Type B pancreatic cell (in vitro differentiated cells): Measurements from ENCODE around the gene MRNIP. TPM values are rescaled to one million over a fixed set of nuclear protein-coding genes. Genes with fewer than 3 reads are reported as not detected.
A peak's percentile ranks its signal among the peaks of the same experiment; 100 is the strongest.

Source experiments
- DNase-seq: peaks from one replicate; pipeline ENCODE4 v3.0.0; 2021; ENCODE audit warnings: mixed read lengths; ENCODE audit not compliant: unreplicated experiment; ENCODE audit errors: extremely low spot score
- H3K27ac Mint-ChIP-seq: 2 replicates; pipeline ENCODE4 v1.8.0; 2021; ENCODE audit warnings: mild to moderate bottlenecking, mixed read lengths
- H3K27me3 Mint-ChIP-seq: 2 replicates; pipeline ENCODE4 v1.8.0; 2021; ENCODE audit warnings: mixed read lengths
- H3K36me3 Mint-ChIP-seq: 2 replicates; pipeline ENCODE4 v1.8.0; 2021; ENCODE audit warnings: mixed read lengths
- H3K4me1 Mint-ChIP-seq: one replicate; pipeline ENCODE4 v1.8.0; 2021; ENCODE audit warnings: mixed read lengths; ENCODE audit not compliant: unreplicated experiment
- H3K4me3 Mint-ChIP-seq: 2 replicates; pipeline ENCODE4 v1.8.0; 2021; ENCODE audit warnings: mild to moderate bottlenecking, mixed read lengths
- H3K9me3 Mint-ChIP-seq: 2 replicates; pipeline ENCODE4 v1.8.0; 2021; ENCODE audit warnings: mixed read lengths
- total RNA-seq: library from RNA; stranded (reverse); gene quantifications from 2 replicates; pipeline ENCODE4 v1.2.1, GENCODE V29; 2021; ENCODE audit warnings: low replicate concordance
- TF ChIP-seq, protein P1 (sequence below): fragments of 200-600 bp; sonication (generic); conservative IDR thresholded peaks from 2 replicates; pipeline ENCODE4 v1.5.0; 2021; ENCODE audit warnings: antibody characterized with exemption, mild to moderate bottlenecking

Gene MRNIP
- total RNA-seq, 1 donor from 2014 or later = 47.6 TPM

DNA sequence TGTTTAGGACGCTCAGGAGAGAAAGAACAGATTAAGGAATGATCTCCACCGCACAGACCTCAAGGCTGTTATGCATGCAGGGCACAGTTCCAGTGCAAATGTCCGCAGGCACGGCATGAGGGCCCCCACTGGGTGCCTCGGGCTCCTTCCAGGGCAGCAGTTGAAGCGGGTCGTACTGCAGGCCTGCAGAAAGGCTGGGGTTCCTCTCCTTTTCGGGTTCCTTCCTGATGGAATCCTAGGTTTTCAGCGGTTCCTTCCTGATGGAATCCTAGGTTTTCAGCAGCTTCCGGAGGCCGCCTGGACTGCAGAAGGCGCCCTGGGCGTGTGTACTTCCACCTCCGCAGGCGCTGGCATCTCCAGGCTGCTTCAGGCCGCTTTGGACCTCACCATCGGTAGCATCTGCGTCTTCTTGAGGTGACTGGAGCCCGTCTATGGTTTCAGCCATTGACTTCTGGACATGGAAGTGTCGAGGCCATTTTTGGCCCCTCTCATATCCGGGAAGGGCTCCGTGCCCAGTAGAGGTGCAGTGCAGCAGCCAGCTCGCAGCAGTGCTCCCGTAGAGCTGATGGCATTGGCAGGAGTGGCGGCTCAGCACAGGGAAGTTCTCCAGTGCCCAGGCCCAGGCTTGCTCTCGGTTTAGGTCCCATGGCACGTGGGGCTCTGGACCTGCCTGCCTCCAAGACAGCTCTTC, 46.3 kb downstream of the MRNIP start:
- Mint-ChIP-seq H3K27me3 (no peaks in the 10 kb centered on the region), H3K4me1 (peaks cover 3% of the 10 kb centered on the region), H3K36me3 (peaks cover 9% of the 10 kb centered on the region), H3K27ac (no peak overlapping the region), H3K4me3 (no peak overlapping the region), H3K9me3 (no peaks in the 10 kb centered on the region)
- DNase-seq = no peak
- TF ChIP-seq, protein P1, sequence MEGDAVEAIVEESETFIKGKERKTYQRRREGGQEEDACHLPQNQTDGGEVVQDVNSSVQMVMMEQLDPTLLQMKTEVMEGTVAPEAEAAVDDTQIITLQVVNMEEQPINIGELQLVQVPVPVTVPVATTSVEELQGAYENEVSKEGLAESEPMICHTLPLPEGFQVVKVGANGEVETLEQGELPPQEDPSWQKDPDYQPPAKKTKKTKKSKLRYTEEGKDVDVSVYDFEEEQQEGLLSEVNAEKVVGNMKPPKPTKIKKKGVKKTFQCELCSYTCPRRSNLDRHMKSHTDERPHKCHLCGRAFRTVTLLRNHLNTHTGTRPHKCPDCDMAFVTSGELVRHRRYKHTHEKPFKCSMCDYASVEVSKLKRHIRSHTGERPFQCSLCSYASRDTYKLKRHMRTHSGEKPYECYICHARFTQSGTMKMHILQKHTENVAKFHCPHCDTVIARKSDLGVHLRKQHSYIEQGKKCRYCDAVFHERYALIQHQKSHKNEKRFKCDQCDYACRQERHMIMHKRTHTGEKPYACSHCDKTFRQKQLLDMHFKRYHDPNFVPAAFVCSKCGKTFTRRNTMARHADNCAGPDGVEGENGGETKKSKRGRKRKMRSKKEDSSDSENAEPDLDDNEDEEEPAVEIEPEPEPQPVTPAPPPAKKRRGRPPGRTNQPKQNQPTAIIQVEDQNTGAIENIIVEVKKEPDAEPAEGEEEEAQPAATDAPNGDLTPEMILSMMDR = no peak

DNA sequence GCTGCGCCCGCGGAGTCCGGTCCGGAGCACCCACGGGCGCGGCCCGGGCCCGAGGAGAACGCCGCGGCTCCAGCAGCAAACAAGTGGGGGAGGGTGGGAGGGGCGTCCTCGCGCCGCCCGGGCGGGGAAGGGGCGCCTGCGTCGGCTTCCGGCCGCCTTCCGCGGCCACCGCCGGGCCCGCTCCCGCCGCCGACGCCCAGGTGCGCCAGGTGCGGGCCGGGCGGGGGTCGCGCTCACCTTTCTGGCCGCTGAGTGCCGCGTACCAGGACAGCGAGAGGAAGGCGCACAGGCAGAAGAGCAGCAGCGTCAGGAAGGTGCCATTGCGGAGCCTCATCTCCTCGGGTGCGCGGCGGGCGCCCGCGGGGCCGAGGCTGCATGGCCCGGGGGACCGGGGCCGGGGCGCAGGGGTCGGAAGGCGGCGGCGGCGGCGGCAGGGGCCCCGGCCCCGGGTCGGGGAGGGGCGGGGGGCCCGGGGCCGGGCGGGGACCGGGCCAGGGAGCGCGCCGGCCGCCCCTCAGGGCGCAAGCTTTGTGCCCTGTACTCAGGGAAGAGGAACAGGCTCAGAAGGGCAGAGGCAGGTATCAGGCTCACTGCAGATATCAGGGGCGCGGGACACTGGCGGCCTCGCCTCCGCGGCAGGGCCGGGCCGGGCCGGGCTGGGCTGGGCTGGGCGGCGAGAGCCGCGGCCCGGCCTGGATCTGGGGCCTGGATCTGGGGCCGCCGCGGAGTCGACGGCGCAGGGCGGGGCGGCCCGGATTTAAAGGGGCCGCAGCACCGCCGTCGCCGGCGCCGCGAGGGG, 52.2 kb downstream of the MRNIP start, which contains the start of gene MGAT4B:
MGAT4B (minus strand) TSS at position 617 of the 799 bp plus-strand sequence; CDS start at position 334, 283 bp downstream.
- no peaks in the 10 kb centered on the region for H3K9me3 Mint-ChIP-seq
- H3K27me3 Mint-ChIP-seq = no peaks in the 10 kb centered on the region
- TF ChIP-seq, protein P1 = no peak
- H3K4me3 Mint-ChIP-seq = peak within 1 kb of the TSS; percentile 80
- no peak for DNase-seq
- peaks cover 22% of the 10 kb centered on the region for H3K4me1 Mint-ChIP-seq
- peaks cover 4% of the 10 kb centered on the region for H3K36me3 Mint-ChIP-seq
- peak within 1 kb of the TSS; percentile 36 for H3K27ac Mint-ChIP-seq

DNA sequence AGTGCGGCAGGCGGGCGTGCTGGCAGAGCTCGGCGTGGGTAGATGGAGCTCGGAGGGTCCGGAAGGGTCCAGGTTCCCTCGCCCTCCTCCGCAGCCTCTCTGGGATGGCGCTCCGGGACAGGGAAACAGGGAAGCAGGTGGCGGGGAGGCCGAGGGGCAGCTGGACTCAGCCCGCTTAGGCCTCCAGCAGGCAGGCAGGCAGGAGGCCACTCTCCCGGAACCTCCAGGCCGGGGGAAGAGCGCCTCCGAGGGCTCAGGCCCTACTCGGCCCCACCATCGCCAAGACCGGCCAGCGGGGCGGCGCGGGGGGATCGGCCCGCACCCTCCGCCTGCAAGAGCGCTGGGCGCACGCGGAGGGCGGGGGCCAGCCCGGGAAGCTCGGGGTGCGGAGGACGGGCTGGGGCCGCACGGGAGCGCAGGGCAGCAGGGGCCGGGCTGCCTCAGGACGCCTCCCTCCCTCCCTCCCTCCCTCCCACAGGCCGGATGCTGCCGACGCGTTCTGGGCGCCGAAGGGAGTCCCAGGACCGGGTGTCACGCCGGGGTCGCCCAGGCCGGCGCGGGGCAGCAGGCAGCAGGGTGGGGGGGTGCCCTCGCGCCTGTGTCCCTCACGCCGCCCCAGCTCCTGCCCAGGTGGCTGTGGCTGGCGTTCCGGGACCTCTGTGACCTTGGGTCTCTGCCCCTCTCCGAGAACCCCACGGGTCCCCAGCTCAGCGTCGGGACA, 52.9 kb downstream of the MRNIP start:
- H3K27me3 Mint-ChIP-seq = no peaks in the 10 kb centered on the region
- H3K4me3 Mint-ChIP-seq = peak overlapping the region; percentile 90
- H3K4me1 Mint-ChIP-seq = peaks cover 22% of the 10 kb centered on the region
- TF ChIP-seq, protein P1 = no peak
- H3K27ac Mint-ChIP-seq = peak overlapping the region; percentile 82
- DNase-seq = no peak
- H3K9me3 Mint-ChIP-seq = no peaks in the 10 kb centered on the region
- H3K36me3 Mint-ChIP-seq = peaks cover 4% of the 10 kb centered on the region

DNA sequence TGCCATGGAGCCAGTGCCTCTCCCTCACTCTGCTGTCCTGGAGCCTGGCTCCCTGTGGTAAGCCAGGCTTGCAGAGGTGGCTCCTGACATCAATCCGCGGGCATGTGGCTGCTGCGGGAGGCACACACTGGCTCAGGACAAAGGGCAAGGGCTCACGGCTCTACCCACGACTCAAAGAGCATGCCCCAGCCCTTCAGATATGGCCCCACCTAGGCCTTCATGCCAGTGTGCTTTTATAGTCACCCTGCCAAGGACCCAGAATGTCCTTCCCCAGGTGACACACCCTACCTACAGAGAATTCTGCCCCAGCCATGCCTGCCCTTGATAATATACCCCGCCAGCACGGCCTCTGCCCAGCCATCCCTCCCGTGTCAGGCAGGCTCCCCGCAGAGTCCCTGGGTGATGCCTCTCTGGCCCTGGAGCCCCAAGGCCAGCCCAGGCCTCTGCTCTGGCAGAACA, 53.5 kb downstream of the MRNIP start:
- no peak for DNase-seq
- TF ChIP-seq, protein P1 = no peak
- no peaks in the 10 kb centered on the region for H3K27me3 Mint-ChIP-seq
- H3K9me3 Mint-ChIP-seq = no peaks in the 10 kb centered on the region
- peaks cover 22% of the 10 kb centered on the region for H3K4me1 Mint-ChIP-seq
- peak overlapping the region; percentile 90 for H3K4me3 Mint-ChIP-seq
- peak overlapping the region; percentile 82 for H3K27ac Mint-ChIP-seq
- H3K36me3 Mint-ChIP-seq = peaks cover 4% of the 10 kb centered on the region

DNA sequence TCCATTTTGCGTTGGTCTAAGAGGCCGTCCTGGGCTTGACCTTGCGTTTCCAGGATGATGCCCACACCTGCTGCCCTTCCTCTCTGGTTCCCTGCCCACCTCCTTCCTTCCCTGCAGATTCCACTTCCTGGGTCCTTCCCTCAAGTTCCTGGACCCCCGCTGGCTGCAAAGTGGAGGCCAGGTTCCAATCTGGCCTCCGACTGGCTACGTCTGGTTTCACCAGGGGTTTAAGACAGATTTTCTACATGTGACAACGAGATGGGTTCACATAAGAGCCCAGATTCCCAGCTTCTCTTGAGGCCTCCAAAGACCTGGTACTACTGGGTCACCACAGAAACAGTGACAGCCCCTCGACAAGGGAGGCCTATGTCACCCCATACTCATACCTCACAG, 54.1 kb downstream of the MRNIP start:
- H3K9me3 Mint-ChIP-seq = no peaks in the 10 kb centered on the region
- DNase-seq = no peak
- H3K27ac Mint-ChIP-seq = peak overlapping the region; percentile 82
- TF ChIP-seq, protein P1 = no peak
- H3K4me1 Mint-ChIP-seq = peaks cover 22% of the 10 kb centered on the region
- H3K27me3 Mint-ChIP-seq = no peaks in the 10 kb centered on the region
- H3K36me3 Mint-ChIP-seq = peaks cover 5% of the 10 kb centered on the region
- peak overlapping the region; percentile 90 for H3K4me3 Mint-ChIP-seq
